HepG2 (cell line): ENCODE measurements around the gene PDLIM7. TPM values are rescaled to one million over a fixed set of nuclear protein-coding genes. Genes with fewer than 3 reads are reported as not detected.

Experiments used
- BRCA1 ChIP-seq: sonication (generic); formaldehyde crosslinking; IDR thresholded peaks from 2 replicates; pipeline ENCODE4 v1.4.0; 2020; ENCODE audit warnings: missing genetic modification reagents
- DMAP1 ChIP-seq: IDR thresholded peaks from 2 replicates; pipeline ENCODE4 v1.6.1; 2016
- FOXP1 ChIP-seq, 2 experiments: fragments of 450-650 bp in 1 of 2; IDR thresholded peaks; 2 replicates each; pipeline ENCODE4 v1.6.1; 2017 to 2018; ENCODE audit warnings: antibody characterized with exemption in 1 of 2
- HMG20A ChIP-seq: IDR thresholded peaks from 2 replicates; pipeline ENCODE4 v1.6.1; 2016; ENCODE audit warnings: borderline replicate concordance
- HNF1B ChIP-seq: sonication (generic); formaldehyde crosslinking; IDR thresholded peaks from 2 replicates; pipeline ENCODE4 v1.5.1; 2020; ENCODE audit warnings: mild to moderate bottlenecking, moderate library complexity, missing genetic modification reagents
- HNRNPL ChIP-seq: fragments of 200-400 bp; formaldehyde crosslinking; IDR thresholded peaks from 2 replicates; pipeline ENCODE4 v1.6.1; 2017; ENCODE audit warnings: mild to moderate bottlenecking, low read depth, low read length
- IRF2 ChIP-seq: IDR thresholded peaks from 2 replicates; pipeline ENCODE4 v1.6.1; 2018; ENCODE audit warnings: missing genetic modification reagents, missing compliant biosample characterization
- KAT8 ChIP-seq: IDR thresholded peaks from 2 replicates; pipeline ENCODE4 v1.6.1; 2016; ENCODE audit warnings: missing genetic modification reagents, missing compliant biosample characterization
- MTF2 ChIP-seq: sonication (generic); formaldehyde crosslinking; IDR thresholded peaks from 2 replicates; pipeline ENCODE4 v1.5.0; 2020; ENCODE audit warnings: missing genetic modification reagents, borderline replicate concordance
- PHB2 ChIP-seq: fragments of 450-650 bp; IDR thresholded peaks from 2 replicates; pipeline ENCODE4 v1.6.1; 2018; ENCODE audit not compliant: partially characterized antibody
- PHF5A ChIP-seq: IDR thresholded peaks from one replicate; pipeline ENCODE4 v1.6.1; 2018; ENCODE audit warnings: low read depth, missing genetic modification reagents; ENCODE audit not compliant: unreplicated experiment
- RFX3 ChIP-seq: IDR thresholded peaks from 2 replicates; pipeline ENCODE4 v1.6.1; 2016; ENCODE audit warnings: missing biosample characterization, missing genetic modification reagents
- ZBTB8A ChIP-seq: sonication (generic); formaldehyde crosslinking; IDR thresholded peaks from 2 replicates; pipeline ENCODE4 v1.4.0; 2020; ENCODE audit warnings: mild to moderate bottlenecking, low read depth, missing genetic modification reagents, borderline replicate concordance
- ZNF124 ChIP-seq: sonication (generic); formaldehyde crosslinking; IDR thresholded peaks from 2 replicates; pipeline ENCODE4 v1.4.0; 2020; ENCODE audit warnings: missing genetic modification reagents
- ZNF674 ChIP-seq: sonication (generic); formaldehyde crosslinking; IDR thresholded peaks from 2 replicates; pipeline ENCODE4 v1.5.0; 2020; ENCODE audit warnings: low read depth, mild to moderate bottlenecking, missing genetic modification reagents
- ZSCAN31 ChIP-seq: sonication (generic); formaldehyde crosslinking; IDR thresholded peaks from 2 replicates; pipeline ENCODE4 v1.5.0; 2020; ENCODE audit warnings: low read depth, mild to moderate bottlenecking, missing genetic modification reagents
- polyA plus RNA-seq, 8 experiments: library from polyadenylated mRNA; depleted of rRNA in 3 of 8; stranded (reverse) in 7 of 8; unstranded in 1 of 8; fragments of >200 nt; fragmentation: Illumina TruSeq in 4 of 8; extraction: Trizol in 4 of 8; gene quantifications; 2 replicates each; pipeline versions ENCODE4 v1.2.1 to v1.2.3, GENCODE V29; 2011 to 2016; ENCODE audit warnings: low read depth in 4 of 8, missing spikeins in 1 of 8, mixed read lengths in 1 of 8; ENCODE audit not compliant: insufficient read depth in 1 of 8
- total RNA-seq, 5 experiments: library from RNA; depleted of rRNA; stranded (reverse); fragments of >200 nt; fragmentation: Illumina TruSeq; extraction: Trizol; gene quantifications; 2 replicates each; pipeline ENCODE4 v1.2.3, GENCODE V29; 2016; ENCODE audit warnings: low read depth in 1 of 5
- TF ChIP-seq, protein P1 (sequence below): sonication (generic); formaldehyde crosslinking; IDR thresholded peaks from 2 replicates; pipeline ENCODE4 v1.5.1; 2020; ENCODE audit warnings: mild to moderate bottlenecking, missing genetic modification reagents, borderline replicate concordance
- TF ChIP-seq, protein P2 (sequence below): sonication (generic); formaldehyde crosslinking; IDR thresholded peaks from 2 replicates; pipeline ENCODE4 v1.4.0; 2020; ENCODE audit warnings: missing genetic modification reagents
- TF ChIP-seq, protein P3 (sequence below): sonication (generic); formaldehyde crosslinking; IDR thresholded peaks from 2 replicates; pipeline ENCODE4 v1.8.1; 2023; ENCODE audit warnings: mild to moderate bottlenecking, moderate library complexity, missing genetic modification reagents

The PDLIM7 gene
- total and polyA plus RNA-seq, 2 of the 13 experiments (the other 11 are each of a cell fraction or from before 2014, with no cell fraction given): 21.1 to 31.3 TPM

DNA sequence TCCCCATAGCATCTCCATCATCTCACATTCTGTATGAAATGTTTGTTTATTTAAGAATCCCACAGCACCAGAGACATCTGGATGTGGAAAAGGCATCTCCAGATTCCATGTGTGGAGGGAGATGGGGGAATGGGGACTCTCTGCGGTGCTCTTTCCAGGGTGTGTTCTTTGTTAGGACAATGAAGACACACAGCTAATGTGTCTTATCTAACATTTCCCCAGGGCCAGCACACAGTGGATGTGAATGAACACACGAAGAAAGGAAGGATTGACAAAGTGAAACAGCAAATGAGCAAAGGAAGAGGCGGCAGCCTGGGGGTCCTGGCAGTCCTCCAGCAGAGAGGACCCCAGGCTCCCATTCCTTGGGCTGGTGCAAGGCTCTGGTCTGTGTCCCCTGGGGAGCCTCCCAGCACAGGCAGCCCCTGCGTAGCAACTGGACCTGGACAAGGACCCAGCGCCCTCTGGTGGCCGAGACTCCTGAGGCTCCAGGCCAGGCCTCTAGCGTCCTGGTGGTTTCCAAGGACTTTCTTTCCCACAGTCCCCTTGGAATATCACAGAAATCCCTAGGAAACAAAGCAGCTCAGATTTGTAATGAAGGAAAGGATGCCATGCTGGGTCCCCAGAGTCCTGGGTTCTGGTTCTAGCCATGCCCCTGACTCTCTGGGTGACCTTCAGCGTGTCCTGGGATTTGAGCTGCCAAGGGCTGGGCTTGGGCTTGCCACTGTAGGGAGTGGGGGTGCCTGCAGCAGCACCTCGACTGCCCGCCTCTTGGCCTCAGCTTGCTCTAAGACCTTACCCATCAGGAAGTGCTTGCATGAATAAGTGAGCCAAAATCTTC lies 3.5 kb upstream of the PDLIM7 start (continued):
- TF ChIP-seq HNRNPL (no peak), ZBTB8A (CRISPR knock-in tag) (no peak), BRCA1 (no peak), HMG20A (CRISPR knock-in tag) (no peak), FOXP1 (IDR thresholded peaks at IDR 0.05) (no peak), FOXP1 (CRISPR knock-in tag; IDR thresholded peaks at IDR 0.05) (no peak), PHB2 (no peak), ZSCAN31 (no peak; the same call in 1 of the 2 replicates), HNF1B (no peak), RFX3 (peak; percentile 48), DMAP1 (CRISPR knock-in tag) (no peak), IRF2 (CRISPR knock-in tag) (0 out of 2 replicates have a peak, but pooled peaks have one; percentile 49), MTF2 (no peak), KAT8 (CRISPR knock-in tag) (0 out of 2 replicates have a peak, but pooled peaks have one; percentile 5), ZNF674 (CRISPR knock-in tag) (no peak), ZNF124 (CRISPR knock-in tag) (no peak), PHF5A (CRISPR knock-in tag) (no peak)
- TF ChIP-seq, protein P1, sequence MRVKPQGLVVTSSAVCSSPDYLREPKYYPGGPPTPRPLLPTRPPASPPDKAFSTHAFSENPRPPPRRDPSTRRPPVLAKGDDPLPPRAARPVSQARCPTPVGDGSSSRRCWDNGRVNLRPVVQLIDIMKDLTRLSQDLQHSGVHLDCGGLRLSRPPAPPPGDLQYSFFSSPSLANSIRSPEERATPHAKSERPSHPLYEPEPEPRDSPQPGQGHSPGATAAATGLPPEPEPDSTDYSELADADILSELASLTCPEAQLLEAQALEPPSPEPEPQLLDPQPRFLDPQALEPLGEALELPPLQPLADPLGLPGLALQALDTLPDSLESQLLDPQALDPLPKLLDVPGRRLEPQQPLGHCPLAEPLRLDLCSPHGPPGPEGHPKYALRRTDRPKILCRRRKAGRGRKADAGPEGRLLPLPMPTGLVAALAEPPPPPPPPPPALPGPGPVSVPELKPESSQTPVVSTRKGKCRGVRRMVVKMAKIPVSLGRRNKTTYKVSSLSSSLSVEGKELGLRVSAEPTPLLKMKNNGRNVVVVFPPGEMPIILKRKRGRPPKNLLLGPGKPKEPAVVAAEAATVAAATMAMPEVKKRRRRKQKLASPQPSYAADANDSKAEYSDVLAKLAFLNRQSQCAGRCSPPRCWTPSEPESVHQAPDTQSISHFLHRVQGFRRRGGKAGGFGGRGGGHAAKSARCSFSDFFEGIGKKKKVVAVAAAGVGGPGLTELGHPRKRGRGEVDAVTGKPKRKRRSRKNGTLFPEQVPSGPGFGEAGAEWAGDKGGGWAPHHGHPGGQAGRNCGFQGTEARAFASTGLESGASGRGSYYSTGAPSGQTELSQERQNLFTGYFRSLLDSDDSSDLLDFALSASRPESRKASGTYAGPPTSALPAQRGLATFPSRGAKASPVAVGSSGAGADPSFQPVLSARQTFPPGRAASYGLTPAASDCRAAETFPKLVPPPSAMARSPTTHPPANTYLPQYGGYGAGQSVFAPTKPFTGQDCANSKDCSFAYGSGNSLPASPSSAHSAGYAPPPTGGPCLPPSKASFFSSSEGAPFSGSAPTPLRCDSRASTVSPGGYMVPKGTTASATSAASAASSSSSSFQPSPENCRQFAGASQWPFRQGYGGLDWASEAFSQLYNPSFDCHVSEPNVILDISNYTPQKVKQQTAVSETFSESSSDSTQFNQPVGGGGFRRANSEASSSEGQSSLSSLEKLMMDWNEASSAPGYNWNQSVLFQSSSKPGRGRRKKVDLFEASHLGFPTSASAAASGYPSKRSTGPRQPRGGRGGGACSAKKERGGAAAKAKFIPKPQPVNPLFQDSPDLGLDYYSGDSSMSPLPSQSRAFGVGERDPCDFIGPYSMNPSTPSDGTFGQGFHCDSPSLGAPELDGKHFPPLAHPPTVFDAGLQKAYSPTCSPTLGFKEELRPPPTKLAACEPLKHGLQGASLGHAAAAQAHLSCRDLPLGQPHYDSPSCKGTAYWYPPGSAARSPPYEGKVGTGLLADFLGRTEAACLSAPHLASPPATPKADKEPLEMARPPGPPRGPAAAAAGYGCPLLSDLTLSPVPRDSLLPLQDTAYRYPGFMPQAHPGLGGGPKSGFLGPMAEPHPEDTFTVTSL (CRISPR knock-in tag): no peak
- TF ChIP-seq, protein P2, sequence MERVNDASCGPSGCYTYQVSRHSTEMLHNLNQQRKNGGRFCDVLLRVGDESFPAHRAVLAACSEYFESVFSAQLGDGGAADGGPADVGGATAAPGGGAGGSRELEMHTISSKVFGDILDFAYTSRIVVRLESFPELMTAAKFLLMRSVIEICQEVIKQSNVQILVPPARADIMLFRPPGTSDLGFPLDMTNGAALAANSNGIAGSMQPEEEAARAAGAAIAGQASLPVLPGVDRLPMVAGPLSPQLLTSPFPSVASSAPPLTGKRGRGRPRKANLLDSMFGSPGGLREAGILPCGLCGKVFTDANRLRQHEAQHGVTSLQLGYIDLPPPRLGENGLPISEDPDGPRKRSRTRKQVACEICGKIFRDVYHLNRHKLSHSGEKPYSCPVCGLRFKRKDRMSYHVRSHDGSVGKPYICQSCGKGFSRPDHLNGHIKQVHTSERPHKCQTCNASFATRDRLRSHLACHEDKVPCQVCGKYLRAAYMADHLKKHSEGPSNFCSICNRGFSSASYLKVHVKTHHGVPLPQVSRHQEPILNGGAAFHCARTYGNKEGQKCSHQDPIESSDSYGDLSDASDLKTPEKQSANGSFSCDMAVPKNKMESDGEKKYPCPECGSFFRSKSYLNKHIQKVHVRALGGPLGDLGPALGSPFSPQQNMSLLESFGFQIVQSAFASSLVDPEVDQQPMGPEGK (CRISPR knock-in tag): peak; percentile 60
- TF ChIP-seq, protein P3, sequence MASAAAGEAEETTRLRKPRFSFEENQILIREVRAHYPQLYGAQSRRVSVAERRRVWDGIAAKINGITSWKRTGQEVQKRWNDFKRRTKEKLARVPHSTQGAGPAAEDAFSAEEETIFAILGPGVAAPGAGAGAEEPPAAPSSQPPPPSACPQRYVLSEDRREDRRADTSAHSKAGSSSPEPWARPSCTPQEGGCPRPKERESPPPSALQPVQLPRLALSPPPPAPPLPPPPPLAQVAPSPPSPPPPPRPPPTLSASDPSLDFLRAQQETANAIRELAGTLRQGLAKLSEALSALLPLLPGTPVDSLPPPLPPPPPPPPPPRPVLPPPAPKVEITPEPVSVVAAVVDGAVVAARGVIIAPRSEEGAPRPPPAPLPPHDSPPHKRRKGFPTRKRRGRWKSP (CRISPR knock-in tag): no peak
